Endothelial cell (in vitro differentiated cells): ENCODE results near the gene SORBS1. TPM values are rescaled to one million over a fixed set of nuclear protein-coding genes. Genes with fewer than 3 reads are reported as not detected.

Source experiments
- DNase-seq: peaks from one replicate; pipeline ENCODE4 v3.0.0; 2021; ENCODE audit warnings: low spot score
- H3K27ac Mint-ChIP-seq: one replicate; pipeline ENCODE4 v1.8.0; 2021; ENCODE audit warnings: mixed read lengths, inconsistent platforms; ENCODE audit not compliant: unreplicated experiment
- H3K27me3 Mint-ChIP-seq: one replicate; pipeline ENCODE4 v1.8.0; 2021; ENCODE audit warnings: mild to moderate bottlenecking, moderate library complexity, mixed read lengths, inconsistent platforms; ENCODE audit not compliant: unreplicated experiment
- H3K36me3 Mint-ChIP-seq: one replicate; pipeline ENCODE4 v1.8.0; 2021; ENCODE audit warnings: mild to moderate bottlenecking, low read depth, mixed read lengths, inconsistent platforms; ENCODE audit not compliant: unreplicated experiment
- H3K4me1 Mint-ChIP-seq: one replicate; pipeline ENCODE4 v1.8.0; 2021; ENCODE audit warnings: mild to moderate bottlenecking, mixed read lengths, inconsistent platforms; ENCODE audit not compliant: unreplicated experiment
- H3K4me3 Mint-ChIP-seq: one replicate; pipeline ENCODE4 v1.8.0; 2021; ENCODE audit warnings: mild to moderate bottlenecking, mixed read lengths, inconsistent platforms; ENCODE audit not compliant: unreplicated experiment
- H3K9me3 Mint-ChIP-seq: one replicate; pipeline ENCODE4 v1.8.0; 2021; ENCODE audit warnings: mixed read lengths, inconsistent platforms; ENCODE audit not compliant: unreplicated experiment
- total RNA-seq: library from RNA; stranded (reverse); fragmentation: NEBNext Ultra II Directional; extraction: Animal tissue kit (Norgen Biotek cat#: 25700); gene quantifications from one replicate; pipeline ENCODE4 v1.2.1, GENCODE V29; 2021; ENCODE audit not compliant: unreplicated experiment
- TF ChIP-seq, protein P1 (sequence below): fragments of 200-600 bp; sonication (generic); IDR thresholded peaks from one replicate; pipeline ENCODE4 v1.5.0; 2021; ENCODE audit warnings: antibody characterized with exemption; ENCODE audit not compliant: unreplicated experiment

Gene SORBS1
- total RNA-seq, 1 donor from 2014 or later, result 103 TPM

DNA sequence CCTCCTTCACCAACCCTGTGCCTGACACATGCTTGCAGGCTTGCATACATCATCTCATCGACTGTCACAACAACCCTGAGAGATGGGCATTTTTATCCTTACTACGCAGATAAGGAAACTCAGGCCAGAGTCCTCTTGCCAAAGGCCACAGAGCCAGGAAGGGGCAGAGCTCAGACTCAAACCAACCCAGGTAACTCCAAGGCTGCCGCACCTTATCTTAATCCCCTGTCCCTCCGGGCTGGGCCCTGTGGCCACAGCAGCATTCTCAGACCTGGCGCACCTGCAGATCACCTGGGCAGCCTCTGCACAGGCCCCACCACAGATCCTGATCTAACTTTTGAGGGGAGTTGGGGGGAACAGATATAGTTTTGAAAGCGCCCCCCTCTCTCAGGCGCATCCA is 35.1 kb downstream of the SORBS1 start:
- Mint-ChIP-seq H3K9me3 (no peaks in the 10 kb centered on the region), H3K27me3 (peaks cover 6% of the 10 kb centered on the region), H3K36me3 (peaks cover 21% of the 10 kb centered on the region), H3K4me1 (peaks cover 62% of the 10 kb centered on the region), H3K4me3 (no peak overlapping the region), H3K27ac (no peak overlapping the region)
- TF ChIP-seq, protein P1, sequence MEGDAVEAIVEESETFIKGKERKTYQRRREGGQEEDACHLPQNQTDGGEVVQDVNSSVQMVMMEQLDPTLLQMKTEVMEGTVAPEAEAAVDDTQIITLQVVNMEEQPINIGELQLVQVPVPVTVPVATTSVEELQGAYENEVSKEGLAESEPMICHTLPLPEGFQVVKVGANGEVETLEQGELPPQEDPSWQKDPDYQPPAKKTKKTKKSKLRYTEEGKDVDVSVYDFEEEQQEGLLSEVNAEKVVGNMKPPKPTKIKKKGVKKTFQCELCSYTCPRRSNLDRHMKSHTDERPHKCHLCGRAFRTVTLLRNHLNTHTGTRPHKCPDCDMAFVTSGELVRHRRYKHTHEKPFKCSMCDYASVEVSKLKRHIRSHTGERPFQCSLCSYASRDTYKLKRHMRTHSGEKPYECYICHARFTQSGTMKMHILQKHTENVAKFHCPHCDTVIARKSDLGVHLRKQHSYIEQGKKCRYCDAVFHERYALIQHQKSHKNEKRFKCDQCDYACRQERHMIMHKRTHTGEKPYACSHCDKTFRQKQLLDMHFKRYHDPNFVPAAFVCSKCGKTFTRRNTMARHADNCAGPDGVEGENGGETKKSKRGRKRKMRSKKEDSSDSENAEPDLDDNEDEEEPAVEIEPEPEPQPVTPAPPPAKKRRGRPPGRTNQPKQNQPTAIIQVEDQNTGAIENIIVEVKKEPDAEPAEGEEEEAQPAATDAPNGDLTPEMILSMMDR, result no peak
- DNase-seq, result no peak

DNA sequence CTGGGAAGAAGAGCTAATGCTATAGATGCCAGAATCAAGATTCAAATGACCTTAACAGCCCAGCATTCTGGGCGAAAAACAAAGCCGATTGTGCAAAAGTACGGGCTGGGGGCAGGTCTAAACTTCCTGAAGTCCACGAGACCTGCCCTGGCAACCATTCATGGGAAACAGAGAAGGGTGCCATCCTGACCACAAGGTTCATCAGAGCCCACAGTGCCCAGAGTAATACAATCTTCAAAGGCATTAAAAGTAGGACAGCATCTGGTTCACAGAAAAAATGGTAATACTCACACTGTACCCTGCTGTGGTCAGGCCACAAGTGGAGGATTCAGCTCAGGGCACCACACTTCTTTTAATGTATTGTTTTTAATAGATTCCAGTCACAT is 36.1 kb downstream of the SORBS1 start:
- Mint-ChIP-seq H3K9me3 (no peaks in the 10 kb centered on the region), H3K36me3 (peaks cover 14% of the 10 kb centered on the region), H3K27ac (no peak overlapping the region), H3K27me3 (peaks cover 1% of the 10 kb centered on the region), H3K4me1 (peaks cover 52% of the 10 kb centered on the region), H3K4me3 (peak overlapping the region; percentile 3)
- TF ChIP-seq, protein P1, result no peak
- DNase-seq, result no peak

DNA sequence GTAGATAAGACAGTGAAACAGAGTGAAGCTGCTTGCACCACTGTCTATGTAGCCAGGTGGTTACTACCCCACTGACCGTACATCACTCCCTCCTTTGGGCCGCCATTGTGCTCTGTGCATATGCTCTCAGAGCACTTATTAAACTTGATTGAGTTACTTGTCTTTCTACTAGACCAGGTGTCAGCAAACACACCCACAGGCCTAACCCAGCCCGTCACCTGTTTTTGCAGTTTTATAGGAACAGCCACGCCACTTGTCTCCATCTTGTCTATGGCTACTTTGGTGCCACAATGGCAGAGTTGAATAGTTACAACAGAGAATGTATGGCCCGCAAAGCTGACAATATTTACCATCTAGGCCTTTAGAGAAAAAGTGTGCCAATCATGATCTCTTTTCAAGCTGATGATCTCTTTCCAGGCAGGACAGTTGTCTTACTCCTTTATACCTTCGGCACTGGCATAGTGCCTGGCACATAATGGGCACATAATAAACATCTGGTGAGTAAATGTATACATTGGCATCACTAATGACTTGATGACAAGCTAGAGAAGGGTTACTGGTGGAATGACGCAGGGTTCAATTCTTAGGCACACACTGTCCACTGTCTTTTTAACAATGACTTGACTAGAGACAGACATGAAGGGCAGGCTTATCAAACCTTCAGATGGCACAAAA is 36.7 kb downstream of the SORBS1 start:
- Mint-ChIP-seq H3K27me3 (no peaks in the 10 kb centered on the region), H3K27ac (no peak overlapping the region)

DNA sequence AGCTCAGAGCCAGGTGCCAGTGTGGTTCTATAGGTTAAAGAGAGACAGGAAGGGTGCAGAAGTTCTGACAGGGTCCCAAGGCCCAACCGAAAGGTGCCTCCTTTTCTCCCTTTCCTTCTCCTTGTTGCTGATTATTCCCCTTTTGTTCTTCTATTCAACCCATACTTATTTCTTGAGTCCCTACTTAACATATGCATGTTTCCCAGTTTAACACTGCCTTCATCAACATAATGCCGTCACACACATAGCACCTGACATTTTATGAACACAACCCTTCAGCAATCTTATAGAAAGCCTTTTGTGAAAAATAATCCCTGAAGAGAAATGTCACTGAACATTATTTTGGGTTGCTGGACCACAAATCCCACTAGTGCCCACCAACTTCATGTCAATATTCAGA is 39.1 kb downstream of the SORBS1 start:
- TF ChIP-seq, protein P1, result no peak
- H3K9me3 Mint-ChIP-seq, result no peaks in the 10 kb centered on the region

More for the DNA sequence above, 36.7 kb downstream of the SORBS1 start:
- TF ChIP-seq, protein P1, result no peak
- no peak for DNase-seq
- peaks cover 13% of the 10 kb centered on the region for H3K36me3 Mint-ChIP-seq
- H3K9me3 Mint-ChIP-seq, result no peaks in the 10 kb centered on the region
- H3K4me1 Mint-ChIP-seq, result peaks cover 47% of the 10 kb centered on the region
- H3K4me3 Mint-ChIP-seq, result peak overlapping the region; percentile 3

DNA sequence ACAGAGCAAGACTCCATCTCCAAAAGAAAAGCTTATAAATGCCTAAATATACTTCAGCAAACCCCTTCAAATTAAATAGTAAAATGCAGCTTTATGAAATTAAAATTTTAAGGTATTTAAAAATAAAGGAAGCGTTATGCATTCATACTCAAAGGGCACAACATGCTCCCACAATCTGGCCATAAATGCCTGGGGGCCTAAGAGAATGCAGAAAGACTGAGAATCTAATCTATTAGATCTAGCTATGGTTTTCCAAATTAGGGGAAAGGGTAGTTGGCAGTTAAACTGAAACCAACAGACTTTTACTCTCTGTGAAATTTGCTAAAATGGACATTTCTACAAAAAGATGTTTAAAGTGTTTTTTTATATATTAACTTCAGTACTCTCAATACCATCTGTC is 40.6 kb downstream of the SORBS1 start:
- H3K27ac Mint-ChIP-seq, result no peak overlapping the region
- no peaks in the 10 kb centered on the region for H3K9me3 Mint-ChIP-seq
- H3K36me3 Mint-ChIP-seq, result peaks cover 17% of the 10 kb centered on the region
- peaks cover 60% of the 10 kb centered on the region for H3K4me1 Mint-ChIP-seq
- TF ChIP-seq, protein P1, result no peak
- H3K4me3 Mint-ChIP-seq, result no peak overlapping the region
- H3K27me3 Mint-ChIP-seq, result peaks cover 4% of the 10 kb centered on the region
- no peak for DNase-seq

More for the DNA sequence above, 39.1 kb downstream of the SORBS1 start:
- Mint-ChIP-seq H3K4me1 (peaks cover 55% of the 10 kb centered on the region), H3K27me3 (peaks cover 4% of the 10 kb centered on the region), H3K36me3 (peaks cover 9% of the 10 kb centered on the region), H3K27ac (no peak overlapping the region), H3K4me3 (no peak overlapping the region)
- DNase-seq, result no peak
